Activated naive CD8-positive, alpha-beta T cell treated with anti-CD3 and anti-CD28 coated beads, Interleukin-2, amount 50 U/mL, for 24 hours (primary cell): ENCODE data around the gene CAPN10.
A peak's percentile ranks its signal among the peaks of the same experiment; 100 is the strongest.

Experiments used
- ATAC-seq: fragments of 150-1000 bp; cut with Tn5 transposase; one replicate; pipeline ENCODE4 v1.10.0; 2021
- DNase-seq: peaks from one replicate; pipeline ENCODE4 v3.0.0; 2021
- H3K27ac Mint-ChIP-seq: one replicate; pipeline ENCODE4 v1.8.0; 2021; ENCODE audit warnings: mild to moderate bottlenecking, mixed read lengths
- H3K27me3 Mint-ChIP-seq: one replicate; pipeline ENCODE4 v1.8.0; 2021; ENCODE audit warnings: mixed read lengths
- H3K36me3 Mint-ChIP-seq: one replicate; pipeline ENCODE4 v1.8.0; 2021; ENCODE audit warnings: low read depth, mixed read lengths
- H3K4me1 Mint-ChIP-seq: one replicate; pipeline ENCODE4 v1.8.0; 2021; ENCODE audit warnings: mixed read lengths
- H3K4me3 Mint-ChIP-seq: one replicate; pipeline ENCODE4 v1.8.0; 2021; ENCODE audit warnings: mild to moderate bottlenecking, moderate library complexity, mixed read lengths
- H3K9me3 Mint-ChIP-seq: one replicate; pipeline ENCODE4 v1.8.0; 2021; ENCODE audit warnings: mixed read lengths

Gene CAPN10

GRCh38 chr2:240635121-240635997 lies 48.8 kb downstream of the CAPN10 start:
- DNase-seq: no peak
- Mint-ChIP-seq H3K27me3 (no peaks in the 10 kb centered on the region), H3K9me3 (peaks cover 22% of the 10 kb centered on the region), H3K36me3 (peaks cover 8% of the 10 kb centered on the region), H3K4me1 (no peaks in the 10 kb centered on the region), H3K27ac (no peak overlapping the region), H3K4me3 (no peak overlapping the region)
- ATAC-seq: no peak

DNA sequence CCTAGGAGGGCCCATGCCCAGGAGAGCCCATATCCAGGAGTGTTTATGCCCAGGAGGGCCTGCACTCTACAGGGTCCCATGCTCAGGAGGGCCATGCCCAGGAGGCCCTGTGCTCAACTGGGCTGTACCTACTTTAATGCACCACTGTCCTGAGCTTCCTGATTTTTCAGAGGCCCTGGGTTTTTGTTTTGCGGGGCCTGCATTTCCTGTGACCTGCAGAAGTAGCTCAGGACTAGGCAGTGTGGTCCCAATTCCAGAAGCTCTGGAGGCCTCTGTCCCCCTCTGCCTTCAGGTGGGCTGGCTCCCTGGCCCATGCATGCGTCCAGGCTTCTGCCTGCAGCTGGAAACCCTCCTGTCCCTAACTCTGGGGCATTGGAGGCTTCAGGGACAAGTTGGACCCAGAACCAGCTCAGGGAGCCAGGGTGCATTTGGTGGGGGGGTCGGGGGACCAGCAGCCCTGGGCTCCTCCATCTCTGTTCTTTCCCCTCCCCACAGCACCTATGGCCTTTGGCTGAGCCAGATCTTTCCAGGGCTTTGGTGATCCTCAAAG lies 49.5 kb downstream of the CAPN10 start:
- H3K9me3 Mint-ChIP-seq: peaks cover 22% of the 10 kb centered on the region
- ATAC-seq (no peak), DNase-seq (no peak)
- H3K27me3 Mint-ChIP-seq: no peaks in the 10 kb centered on the region
- H3K4me3 Mint-ChIP-seq: no peak overlapping the region
- peaks cover 8% of the 10 kb centered on the region for H3K36me3 Mint-ChIP-seq
- H3K27ac Mint-ChIP-seq: no peak overlapping the region
- no peaks in the 10 kb centered on the region for H3K4me1 Mint-ChIP-seq

DNA sequence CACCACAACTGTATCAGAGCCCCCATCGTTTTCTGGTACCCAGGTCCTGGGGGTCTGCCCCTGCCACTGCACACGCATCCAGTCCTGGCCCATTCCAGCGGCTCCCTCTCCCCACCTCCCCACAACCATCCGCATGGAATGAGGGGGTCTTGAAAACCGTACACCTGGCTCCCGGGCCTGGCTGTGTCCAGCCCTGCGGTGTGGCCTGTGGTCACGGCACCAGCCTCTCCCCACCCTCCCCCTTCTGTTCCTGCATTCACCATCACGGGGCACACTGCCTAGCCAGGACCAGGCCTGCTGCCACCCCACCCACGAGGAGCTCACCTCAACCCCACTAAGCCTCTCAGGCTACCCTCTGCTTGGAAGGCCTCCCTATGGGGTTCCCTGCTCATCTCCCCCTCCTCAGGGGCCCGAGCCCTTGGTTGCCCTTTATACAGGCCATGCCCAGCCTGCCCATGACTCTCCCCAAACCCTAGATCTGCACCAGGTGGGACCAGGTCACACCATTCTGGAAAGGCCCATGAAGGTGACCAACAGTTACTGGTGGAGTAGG lies 50.1 kb downstream of the CAPN10 start:
- DNase-seq (no peak), ATAC-seq (no peak)
- no peaks in the 10 kb centered on the region for H3K4me1 Mint-ChIP-seq
- H3K27me3 Mint-ChIP-seq: no peaks in the 10 kb centered on the region
- H3K27ac Mint-ChIP-seq: no peak overlapping the region
- H3K36me3 Mint-ChIP-seq: peaks cover 8% of the 10 kb centered on the region
- no peak overlapping the region for H3K4me3 Mint-ChIP-seq
- H3K9me3 Mint-ChIP-seq: peaks cover 22% of the 10 kb centered on the region

- Mint-ChIP-seq H3K4me3 (no peak overlapping the region), H3K4me1 (no peaks in the 10 kb centered on the region), H3K36me3 (peaks cover 8% of the 10 kb centered on the region), H3K9me3 (peaks cover 22% of the 10 kb centered on the region), H3K27ac (no peak overlapping the region), H3K27me3 (no peaks in the 10 kb centered on the region)
- ATAC-seq (no peak), DNase-seq (no peak)
These were observed 50.8 kb downstream of the CAPN10 start for GRCh38 chr2:240637116-240637900.

DNA sequence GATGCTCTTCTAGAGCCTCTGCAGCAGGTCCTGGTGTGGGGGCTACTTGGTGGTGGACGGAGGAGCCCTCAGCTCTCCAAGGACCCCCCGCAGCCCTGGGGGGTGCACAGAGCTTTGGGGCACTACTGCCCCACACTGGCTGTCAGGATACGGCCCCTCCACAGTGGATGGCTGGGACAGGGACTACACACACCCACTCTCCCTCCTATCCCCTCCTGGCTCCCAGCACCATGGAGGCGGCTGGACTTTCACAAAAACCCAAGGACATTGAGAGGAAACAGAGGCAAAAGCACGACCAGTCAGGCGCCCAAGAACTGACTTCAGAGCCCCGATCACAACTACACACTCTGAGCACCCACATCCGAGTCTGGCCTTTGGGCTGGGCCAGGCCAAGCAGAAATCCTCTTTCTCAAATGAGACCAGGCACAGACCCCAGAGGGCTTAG lies 51.4 kb downstream of the CAPN10 start:
- Mint-ChIP-seq H3K27ac (no peak overlapping the region), H3K36me3 (peaks cover 8% of the 10 kb centered on the region), H3K9me3 (peaks cover 16% of the 10 kb centered on the region), H3K27me3 (no peaks in the 10 kb centered on the region), H3K4me1 (no peaks in the 10 kb centered on the region), H3K4me3 (no peak overlapping the region)
- DNase-seq: no peak
- no peak for ATAC-seq

DNA sequence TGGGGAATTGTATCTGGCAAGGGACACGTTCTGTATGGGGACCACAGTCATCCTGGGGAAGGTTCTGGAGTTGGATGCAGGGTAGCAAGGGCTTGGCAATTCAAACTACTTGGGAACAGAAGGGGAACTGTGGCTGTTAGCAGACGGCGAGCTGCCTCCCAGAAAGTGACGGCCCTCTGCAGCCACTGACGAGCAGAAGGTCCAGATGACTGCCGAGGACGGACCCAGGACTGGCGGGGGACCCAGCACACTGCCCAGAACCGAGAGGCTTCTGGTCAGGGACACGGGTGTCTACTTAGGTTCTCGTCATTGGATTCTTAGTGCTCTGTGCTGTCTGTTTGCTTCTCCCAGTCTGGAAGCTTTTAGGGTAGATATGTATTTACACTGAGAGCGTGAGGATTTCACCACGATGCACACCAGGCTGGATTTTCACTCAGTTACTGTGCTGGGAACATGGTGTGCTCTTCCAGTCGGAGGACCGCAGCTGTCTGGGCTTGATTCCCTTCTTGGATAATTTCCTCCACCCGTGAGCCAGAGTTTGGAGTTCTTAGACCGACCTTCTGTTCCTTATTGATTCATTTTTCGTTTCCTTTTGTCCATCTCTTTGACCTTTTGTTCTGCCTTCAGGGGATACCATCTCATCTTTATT lies 52.1 kb downstream of the CAPN10 start:
- no peak for DNase-seq
- peaks cover 2% of the 10 kb centered on the region for H3K36me3 Mint-ChIP-seq
- H3K4me1 Mint-ChIP-seq: no peaks in the 10 kb centered on the region
- peaks cover 10% of the 10 kb centered on the region for H3K9me3 Mint-ChIP-seq
- H3K27ac Mint-ChIP-seq: no peak overlapping the region
- H3K27me3 Mint-ChIP-seq: no peaks in the 10 kb centered on the region
- H3K4me3 Mint-ChIP-seq: no peak overlapping the region
- ATAC-seq: no peak

GRCh38 chr2:240639566-240639965 lies 53.0 kb downstream of the CAPN10 start:
- Mint-ChIP-seq H3K27me3 (no peaks in the 10 kb centered on the region), H3K36me3 (no peaks in the 10 kb centered on the region), H3K4me3 (no peak overlapping the region), H3K9me3 (peaks cover 3% of the 10 kb centered on the region), H3K4me1 (no peaks in the 10 kb centered on the region), H3K27ac (no peak overlapping the region)
- DNase-seq (no peak), ATAC-seq (no peak)

DNA sequence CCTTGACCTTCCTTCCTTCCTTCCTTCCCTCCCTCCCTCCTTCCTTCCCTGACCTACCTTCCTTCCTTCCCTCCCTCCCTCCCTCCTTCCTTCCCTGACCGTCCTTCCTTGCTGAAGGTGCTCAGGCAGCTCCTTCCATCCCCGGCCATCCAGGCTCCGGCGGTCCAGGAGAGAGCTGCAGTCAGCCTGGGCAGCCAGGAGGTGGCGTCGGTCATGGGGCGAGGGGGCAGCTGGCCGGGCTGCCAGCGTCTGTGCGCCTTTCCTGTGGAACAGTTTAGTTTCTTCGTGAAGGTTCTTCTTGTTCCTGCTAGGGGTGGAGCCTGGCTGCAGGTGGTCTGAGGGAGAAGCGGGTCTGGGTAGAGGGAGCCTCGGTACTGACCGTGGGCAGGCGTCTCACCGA lies 54.4 kb downstream of the CAPN10 start:
- no peaks in the 10 kb centered on the region for H3K9me3 Mint-ChIP-seq
- ATAC-seq (no peak), DNase-seq (peak; percentile 50)
- no peaks in the 10 kb centered on the region for H3K27me3 Mint-ChIP-seq
- no peak overlapping the region for H3K4me3 Mint-ChIP-seq
- no peak overlapping the region for H3K27ac Mint-ChIP-seq
- no peaks in the 10 kb centered on the region for H3K36me3 Mint-ChIP-seq
- no peaks in the 10 kb centered on the region for H3K4me1 Mint-ChIP-seq

DNA sequence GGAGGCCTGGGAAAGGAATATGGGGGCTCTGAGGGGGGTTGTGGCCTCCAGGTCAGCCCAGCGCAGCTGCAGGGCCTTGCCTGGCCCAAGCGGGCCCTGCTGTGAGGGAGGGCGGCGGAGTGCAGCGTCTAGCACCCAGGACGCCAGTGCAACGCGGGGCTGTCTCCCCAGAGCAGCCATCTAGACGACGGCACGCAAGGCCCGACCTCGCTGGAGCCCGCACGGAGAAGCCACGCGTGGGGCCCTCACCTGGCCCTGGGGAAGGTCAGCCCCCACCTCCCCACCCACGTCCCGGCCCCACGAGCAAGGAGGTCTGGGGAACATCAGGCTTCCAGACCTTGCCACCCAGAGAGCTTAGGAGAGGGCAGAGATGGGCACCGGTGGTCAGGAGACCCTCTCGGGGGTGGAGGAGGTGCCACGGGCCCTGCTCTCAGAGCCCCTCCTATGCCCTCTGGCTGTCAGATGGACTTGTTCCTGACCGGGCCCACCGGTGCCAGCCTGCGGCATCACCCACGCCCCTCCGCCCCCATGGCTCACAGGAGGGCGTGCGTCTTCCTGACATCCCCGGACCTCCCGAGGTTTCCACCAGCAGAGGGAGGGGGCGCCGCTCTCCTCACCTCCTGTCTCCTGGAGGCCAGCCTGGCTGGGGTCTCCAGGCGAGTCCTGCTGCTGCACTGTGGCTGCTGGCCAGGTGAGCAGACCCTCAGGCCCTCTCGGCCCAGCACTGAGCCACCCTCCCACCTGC lies 55.7 kb downstream of the CAPN10 start:
- H3K4me3 Mint-ChIP-seq: no peak overlapping the region
- H3K4me1 Mint-ChIP-seq: peaks cover 1% of the 10 kb centered on the region
- H3K36me3 Mint-ChIP-seq: no peaks in the 10 kb centered on the region
- no peak for ATAC-seq
- no peak overlapping the region for H3K27ac Mint-ChIP-seq
- no peaks in the 10 kb centered on the region for H3K9me3 Mint-ChIP-seq
- no peak for DNase-seq
- peaks cover under 1% of the 10 kb centered on the region for H3K27me3 Mint-ChIP-seq

DNA sequence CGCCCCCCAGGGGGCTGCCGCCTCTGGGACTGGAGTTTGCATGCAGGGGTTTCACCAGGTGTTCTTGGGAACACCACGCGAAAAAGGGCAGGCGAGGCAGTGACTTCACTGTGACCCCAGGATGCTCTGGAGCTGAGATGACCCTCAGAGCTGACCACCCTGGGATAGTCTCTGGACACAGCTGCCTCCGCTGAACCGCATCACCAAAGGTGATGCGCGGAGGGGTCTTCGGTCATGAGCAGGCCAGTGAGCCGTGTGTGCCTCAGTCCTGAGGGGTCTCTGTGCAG lies 56.2 kb downstream of the CAPN10 start:
- H3K36me3 Mint-ChIP-seq: no peaks in the 10 kb centered on the region
- H3K27ac Mint-ChIP-seq: no peak overlapping the region
- H3K9me3 Mint-ChIP-seq: no peaks in the 10 kb centered on the region
- ATAC-seq (no peak), DNase-seq (no peak)
- H3K27me3 Mint-ChIP-seq: peaks cover 5% of the 10 kb centered on the region
- H3K4me1 Mint-ChIP-seq: peaks cover 1% of the 10 kb centered on the region
- no peak overlapping the region for H3K4me3 Mint-ChIP-seq

GRCh38 chr2:240643093-240643810 lies 56.7 kb downstream of the CAPN10 start:
- Mint-ChIP-seq H3K27me3 (peaks cover 9% of the 10 kb centered on the region), H3K36me3 (no peaks in the 10 kb centered on the region), H3K4me3 (no peak overlapping the region), H3K4me1 (peaks cover 1% of the 10 kb centered on the region), H3K27ac (no peak overlapping the region), H3K9me3 (no peaks in the 10 kb centered on the region)
- no peak for ATAC-seq
- no peak for DNase-seq

DNA sequence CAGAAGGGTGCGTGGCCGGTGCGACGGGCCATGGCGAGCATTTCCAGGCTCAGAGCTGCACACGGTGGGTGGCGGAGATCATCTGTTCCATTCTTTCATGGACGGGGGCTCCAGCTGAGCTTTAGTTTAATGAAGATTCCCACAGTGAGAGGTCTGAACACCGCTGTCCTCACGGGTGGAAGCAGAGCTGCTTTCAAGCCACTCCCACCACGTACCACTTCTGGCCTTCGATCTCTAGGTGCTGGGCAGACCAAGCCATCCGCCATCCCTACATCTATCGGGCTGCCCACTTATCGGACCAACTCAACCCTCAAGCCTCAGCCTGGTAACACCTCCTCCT lies 57.2 kb downstream of the CAPN10 start:
- H3K9me3 Mint-ChIP-seq: no peaks in the 10 kb centered on the region
- DNase-seq (no peak), ATAC-seq (no peak)
- no peaks in the 10 kb centered on the region for H3K36me3 Mint-ChIP-seq
- H3K4me3 Mint-ChIP-seq: no peak overlapping the region
- peaks cover 1% of the 10 kb centered on the region for H3K4me1 Mint-ChIP-seq
- H3K27me3 Mint-ChIP-seq: peaks cover 15% of the 10 kb centered on the region
- no peak overlapping the region for H3K27ac Mint-ChIP-seq

DNA sequence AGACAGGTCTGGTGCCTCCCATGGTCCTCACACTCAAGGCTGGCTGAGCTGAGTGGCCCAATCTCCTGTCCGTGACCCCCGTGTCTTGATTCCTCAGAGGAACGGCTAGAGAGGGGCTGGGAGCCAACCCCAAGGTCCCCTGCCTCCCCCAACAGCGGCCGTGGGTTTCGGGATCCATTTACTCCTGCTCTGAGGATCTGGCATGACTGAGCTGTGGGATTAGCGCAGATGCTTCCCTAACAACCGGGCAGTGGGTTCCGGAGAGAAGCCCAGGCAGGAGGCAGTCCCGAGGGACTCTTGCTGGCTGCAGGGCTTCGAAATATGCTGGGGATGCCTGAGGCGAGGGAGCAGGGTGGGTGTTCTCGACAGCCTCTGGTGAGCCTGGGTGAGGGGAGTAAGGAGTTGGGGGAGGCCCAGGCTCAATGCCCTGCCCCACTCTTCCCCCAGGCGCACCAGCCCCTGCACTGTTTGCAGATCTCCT lies 57.7 kb downstream of the CAPN10 start:
- ATAC-seq: no peak
- no peaks in the 10 kb centered on the region for H3K36me3 Mint-ChIP-seq
- peaks cover 1% of the 10 kb centered on the region for H3K4me1 Mint-ChIP-seq
- no peak for DNase-seq
- H3K9me3 Mint-ChIP-seq: no peaks in the 10 kb centered on the region
- H3K4me3 Mint-ChIP-seq: no peak overlapping the region
- H3K27me3 Mint-ChIP-seq: peaks cover 19% of the 10 kb centered on the region
- H3K27ac Mint-ChIP-seq: no peak overlapping the region
